Measurements from ENCODE around the gene FGF22.

The FGF22 gene

DNA sequence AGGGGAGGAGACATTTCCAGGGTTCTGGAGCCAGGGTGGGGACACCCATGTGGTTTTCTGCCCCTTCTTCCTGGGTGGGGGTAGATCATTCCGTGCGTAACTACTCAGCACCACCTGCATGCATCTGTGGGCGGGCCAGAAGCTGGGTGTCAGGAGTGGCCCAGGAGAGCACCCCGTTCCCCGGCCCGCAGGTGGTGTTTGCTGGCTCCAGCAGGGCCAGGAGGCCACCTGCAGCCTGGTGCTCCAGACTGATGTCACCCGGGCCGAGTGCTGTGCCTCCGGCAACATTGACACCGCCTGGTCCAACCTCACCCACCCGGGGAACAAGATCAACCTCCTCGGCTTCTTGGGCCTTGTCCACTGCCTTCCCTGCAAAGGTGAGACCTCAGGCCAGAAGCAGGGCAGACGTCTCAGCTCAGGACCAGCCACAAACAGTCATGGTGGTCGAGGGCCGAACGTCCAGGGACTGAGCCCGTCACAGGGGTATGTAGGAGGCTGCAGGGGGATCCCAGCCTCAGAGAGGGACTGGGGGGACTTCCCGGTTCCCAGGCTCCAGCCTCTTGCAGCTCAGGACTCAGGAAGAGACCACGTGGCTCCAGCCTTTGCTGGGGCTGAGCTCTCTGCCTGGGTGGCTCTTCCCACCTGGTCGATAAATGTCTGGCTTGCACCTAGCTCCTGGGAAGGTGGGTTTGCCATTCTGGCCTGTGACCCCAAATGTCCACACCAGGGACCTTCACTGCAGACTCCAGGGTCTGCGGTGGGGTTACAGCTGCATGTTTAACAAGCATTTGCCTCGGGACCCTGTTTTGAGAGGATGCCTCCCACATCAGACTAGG lies 38.1 kb downstream of the FGF22 start:
- H3K4me3 ChIP-seq (ENCODE audit: low read depth, low read length), result no peak overlapping the region

DNA sequence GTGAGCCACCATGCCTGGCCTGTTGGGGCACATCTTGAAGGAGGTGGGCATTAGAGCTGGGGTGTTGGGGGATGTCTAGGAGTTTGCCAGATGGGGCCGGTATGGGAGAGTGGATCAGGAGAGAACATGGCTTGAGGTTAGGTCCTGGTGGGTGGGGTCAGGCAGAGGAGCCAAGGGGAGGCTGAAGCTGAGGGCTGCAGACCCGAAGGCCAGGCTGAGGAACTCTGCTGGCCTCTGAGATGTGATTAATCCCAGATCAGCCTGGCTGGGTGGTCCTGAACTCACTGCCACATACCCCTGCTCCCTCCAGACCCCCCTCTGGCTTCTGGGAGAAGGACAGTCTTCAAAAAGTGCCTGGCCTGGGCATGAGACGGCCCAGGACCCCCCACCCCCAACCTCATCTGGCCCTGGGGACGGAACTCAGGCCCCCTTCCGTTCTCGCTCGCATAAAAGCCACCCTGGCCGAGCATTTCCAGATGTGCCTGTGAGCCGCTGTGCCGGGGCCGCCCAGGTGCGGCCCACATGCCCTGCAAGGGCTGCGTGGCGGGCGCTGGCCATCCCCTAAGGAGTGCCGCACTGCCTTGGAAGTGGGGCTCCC lies 39.2 kb downstream of the FGF22 start:
- H3K4me3 ChIP-seq (ENCODE audit: low read depth, low read length), result no peak overlapping the region

DNA sequence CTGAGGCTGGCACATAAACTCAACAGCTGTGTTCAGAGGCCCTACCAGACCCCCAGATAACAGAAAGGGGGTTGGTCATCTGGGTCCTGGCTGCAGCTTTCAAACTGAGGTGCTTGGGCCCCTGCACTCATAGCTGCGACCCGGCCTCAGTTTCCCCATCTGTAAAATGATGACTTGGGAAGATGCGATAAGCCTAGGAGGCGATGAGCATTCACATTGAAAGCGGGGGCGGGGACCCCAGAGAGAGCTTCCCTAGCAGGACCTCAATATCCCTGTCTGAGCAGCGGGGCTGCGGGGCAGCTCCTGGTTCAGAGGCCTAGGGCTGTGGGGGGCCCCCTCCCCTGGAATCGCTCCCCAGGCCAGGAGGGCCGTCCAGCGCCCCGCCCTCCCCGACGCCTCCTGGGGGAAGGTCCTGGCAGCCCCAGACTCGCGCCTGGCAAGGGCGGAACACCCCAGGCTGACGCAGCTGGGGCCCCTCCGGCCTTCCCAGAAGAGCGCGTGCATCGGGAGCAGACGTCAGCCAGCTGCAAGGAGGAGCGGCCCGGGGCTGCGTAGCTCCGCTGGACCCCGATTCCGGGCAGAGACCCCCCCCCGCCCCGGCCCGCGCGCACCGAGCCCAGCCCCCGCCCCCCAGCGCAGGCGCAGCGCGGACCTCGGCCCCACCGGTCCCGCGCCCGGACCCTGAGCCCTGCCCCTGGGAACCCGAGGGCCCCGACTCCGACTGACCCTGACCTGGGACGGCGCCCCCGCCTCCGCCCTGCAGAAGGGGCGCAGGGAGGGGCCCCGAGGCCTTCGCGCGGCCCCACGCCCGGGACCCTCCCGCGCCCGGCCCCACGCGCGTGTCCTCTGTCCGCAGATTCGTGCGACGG lies 40.0 kb downstream of the FGF22 start:
- H3K4me3 ChIP-seq (ENCODE audit: low read depth, low read length), result peak overlapping the region; percentile 65

DNA sequence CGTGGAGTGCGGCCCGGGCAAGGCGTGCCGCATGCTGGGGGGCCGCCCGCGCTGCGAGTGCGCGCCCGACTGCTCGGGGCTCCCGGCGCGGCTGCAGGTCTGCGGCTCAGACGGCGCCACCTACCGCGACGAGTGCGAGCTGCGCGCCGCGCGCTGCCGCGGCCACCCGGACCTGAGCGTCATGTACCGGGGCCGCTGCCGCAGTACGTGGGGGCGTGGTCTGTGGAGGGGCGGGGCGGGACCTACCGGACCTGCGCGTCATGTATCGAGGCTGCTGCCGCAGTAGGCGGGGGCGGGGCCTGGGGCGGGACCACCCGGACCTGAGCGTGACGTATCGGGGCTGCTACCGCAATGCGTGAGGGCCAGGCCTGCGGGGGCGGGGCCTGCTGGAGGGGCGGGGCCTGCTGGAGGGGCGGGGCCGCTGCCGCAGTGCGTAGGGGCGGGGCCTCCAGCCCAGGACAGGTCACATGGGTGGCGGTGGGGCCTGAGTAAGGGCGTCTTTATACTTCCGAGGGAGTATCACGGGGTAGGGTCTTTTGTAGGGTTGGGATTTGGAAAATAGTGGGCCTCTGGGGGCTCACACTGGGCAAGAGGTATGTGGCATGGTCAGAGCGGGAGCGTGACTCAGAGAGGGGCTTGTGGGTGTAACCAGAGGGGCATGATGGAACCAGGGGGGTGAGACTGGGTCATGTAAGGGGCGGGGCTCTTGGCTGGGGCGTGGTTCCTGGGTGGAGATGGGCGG lies 40.8 kb downstream of the FGF22 start:
- peak overlapping the region; percentile 65 for H3K4me3 ChIP-seq (ENCODE audit: low read depth, low read length)

DNA sequence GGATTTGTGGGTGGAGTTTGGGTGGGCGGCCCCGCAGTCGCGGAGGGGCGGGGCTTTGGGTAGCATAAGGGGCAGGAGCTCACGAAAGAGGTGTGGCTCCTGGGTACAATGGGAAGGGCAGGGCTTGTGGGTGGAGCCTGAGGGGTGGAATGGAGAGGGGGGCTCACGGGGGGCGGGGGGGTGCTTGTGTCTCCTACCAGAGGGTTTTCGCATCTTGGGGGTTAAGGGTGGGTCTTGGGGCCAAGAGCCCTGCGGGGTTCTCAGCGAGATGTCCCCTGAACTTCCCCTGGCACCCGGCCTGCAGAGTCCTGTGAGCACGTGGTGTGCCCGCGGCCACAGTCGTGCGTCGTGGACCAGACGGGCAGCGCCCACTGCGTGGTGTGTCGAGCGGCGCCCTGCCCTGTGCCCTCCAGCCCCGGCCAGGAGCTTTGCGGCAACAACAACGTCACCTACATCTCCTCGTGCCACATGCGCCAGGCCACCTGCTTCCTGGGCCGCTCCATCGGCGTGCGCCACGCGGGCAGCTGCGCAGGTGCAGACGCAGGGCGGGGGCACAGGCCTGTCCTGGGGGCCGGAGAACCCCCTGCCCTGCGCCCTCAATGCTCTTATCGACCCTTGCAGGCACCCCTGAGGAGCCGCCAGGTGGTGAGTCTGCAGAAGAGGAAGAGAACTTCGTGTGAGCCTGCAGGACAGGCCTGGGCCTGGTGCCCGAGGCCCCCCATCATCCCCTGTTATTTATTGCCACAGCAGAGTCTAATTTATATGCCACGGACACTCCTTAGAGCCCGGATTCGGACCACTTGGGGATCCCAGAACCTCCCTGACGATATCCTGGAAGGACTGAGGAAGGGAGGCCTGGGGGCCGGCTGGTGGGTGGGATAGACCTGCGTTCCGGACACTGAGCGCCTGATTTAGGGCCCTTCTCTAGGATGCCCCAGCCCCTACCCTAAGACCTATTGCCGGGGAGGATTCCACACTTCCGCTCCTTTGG lies 41.6 kb downstream of the FGF22 start:
- H3K4me3 ChIP-seq (ENCODE audit: low read depth, low read length), result no peak overlapping the region

DNA sequence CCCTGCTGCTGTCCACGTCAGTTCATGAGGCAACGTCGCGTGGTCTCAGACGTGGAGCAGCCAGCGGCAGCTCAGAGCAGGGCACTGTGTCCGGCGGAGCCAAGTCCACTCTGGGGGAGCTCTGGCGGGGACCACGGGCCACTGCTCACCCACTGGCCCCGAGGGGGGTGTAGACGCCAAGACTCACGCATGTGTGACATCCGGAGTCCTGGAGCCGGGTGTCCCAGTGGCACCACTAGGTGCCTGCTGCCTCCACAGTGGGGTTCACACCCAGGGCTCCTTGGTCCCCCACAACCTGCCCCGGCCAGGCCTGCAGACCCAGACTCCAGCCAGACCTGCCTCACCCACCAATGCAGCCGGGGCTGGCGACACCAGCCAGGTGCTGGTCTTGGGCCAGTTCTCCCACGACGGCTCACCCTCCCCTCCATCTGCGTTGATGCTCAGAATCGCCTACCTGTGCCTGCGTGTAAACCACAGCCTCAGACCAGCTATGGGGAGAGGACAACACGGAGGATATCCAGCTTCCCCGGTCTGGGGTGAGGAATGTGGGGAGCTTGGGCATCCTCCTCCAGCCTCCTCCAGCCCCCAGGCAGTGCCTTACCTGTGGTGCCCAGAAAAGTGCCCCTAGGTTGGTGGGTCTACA lies 43.1 kb downstream of the FGF22 start:
- no peak overlapping the region for H3K4me3 ChIP-seq (ENCODE audit: low read depth, low read length)

DNA sequence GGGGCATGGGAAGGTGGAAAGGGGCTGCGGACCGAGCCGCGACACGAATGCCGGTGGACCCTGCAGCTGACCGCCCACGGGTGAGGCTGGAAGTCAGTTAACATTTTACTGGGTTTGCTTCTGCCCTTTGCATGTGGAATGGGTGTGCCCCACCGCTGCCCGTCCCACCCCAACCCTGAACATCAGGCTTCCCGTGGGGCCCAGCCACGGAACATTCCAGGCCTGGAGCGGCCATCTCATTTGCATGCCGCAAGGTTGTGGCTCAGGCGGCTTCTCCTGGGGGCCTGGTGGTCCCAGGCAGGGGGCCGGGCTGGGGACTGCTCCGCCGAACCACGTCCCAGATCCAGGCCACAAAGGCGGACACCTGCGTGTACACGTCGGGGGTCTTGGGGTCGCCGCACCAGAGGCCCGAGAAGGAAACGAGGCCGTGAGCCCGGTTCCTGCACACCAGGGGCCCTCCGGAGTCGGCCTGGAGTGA lies 45.8 kb downstream of the FGF22 start:
- H3K4me3 ChIP-seq (ENCODE audit: low read depth, low read length), result no peak overlapping the region

DNA sequence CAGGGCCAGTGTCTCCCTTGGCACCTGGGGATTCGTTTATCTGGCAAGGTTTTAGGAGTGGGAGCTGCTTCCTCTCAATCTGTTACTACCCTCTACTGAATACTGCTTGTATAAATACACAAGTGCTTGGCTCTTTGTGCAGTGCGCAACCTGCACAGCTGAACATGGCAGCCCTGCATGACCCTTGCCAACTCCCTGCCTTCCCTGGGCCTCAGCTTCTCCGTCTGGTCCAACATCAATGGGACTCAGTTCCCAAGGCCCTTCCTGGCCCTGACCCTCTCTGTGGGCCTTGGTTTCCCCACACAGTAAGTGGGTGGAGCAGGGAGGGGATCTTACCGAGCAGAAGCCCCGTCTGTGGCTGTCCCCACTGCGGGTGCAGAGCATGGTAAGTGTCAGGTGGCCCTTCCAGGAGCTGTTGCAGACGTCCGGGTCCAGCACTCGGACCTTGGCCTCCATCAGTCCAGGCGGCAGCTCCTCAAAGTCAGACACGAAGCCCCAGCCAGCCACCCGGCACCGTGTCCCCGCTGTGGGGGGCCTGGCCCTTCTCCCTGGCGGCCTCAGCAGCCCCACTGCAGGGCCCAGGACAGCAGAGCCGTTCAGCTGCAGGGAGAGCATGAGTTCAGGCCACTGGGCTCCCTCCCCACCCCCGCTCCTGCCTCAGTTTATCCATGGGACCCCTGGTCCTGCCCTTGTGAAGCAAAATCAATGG lies 47.1 kb downstream of the FGF22 start:
- H3K4me3 ChIP-seq (ENCODE audit: low read depth, low read length), result no peak overlapping the region

DNA sequence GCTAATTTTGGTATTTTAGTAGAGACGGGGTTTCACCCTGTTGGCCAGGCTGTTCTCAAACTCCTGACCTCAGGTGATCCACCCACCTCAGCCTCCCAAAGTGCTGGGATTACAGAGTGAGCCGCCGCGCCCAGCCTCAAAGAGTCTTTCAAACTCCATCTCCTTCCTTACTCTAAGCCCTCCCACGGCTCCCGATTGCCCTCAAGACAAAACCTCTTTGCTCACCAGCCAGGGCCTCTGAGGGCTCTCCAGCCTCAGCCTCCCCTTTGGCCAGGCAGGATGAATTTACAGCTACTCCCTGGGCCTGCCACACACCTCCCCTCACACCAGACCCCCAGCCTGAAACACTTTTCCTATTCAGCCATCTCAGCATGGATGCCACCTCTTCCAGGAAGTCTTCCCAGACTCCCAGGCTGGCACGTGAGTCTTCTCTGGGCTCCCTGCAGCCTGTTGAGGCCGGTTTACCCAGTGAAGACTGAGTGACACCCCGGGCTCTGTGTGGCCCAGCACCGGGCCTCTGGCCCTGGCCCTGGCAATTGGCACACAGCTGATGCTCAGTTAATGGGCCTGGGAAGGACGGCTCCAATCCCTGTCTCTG lies 48.0 kb downstream of the FGF22 start:
- no peak overlapping the region for H3K4me3 ChIP-seq (ENCODE audit: low read depth, low read length)

DNA sequence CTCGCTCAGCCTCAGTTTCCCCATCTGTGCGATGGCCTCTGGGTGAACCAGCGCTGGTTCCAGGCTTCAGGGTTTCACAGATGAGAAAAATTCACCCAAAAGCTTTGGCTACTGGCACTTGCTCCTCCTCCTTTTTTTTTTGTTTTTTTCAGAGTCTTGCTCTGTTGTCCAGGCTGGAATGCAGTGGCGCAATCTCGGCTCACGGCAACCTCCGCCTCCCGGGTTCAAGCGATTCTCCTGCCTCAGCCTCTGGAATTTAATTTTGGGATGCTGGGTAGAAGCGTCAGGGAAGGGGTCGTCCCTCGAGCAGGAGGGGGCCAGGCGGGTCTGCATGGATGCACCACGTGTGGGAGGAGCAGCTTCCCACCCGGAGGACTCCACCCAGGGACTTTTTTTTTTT lies 48.5 kb downstream of the FGF22 start:
- no peak overlapping the region for H3K4me3 ChIP-seq (ENCODE audit: low read depth, low read length)

DNA sequence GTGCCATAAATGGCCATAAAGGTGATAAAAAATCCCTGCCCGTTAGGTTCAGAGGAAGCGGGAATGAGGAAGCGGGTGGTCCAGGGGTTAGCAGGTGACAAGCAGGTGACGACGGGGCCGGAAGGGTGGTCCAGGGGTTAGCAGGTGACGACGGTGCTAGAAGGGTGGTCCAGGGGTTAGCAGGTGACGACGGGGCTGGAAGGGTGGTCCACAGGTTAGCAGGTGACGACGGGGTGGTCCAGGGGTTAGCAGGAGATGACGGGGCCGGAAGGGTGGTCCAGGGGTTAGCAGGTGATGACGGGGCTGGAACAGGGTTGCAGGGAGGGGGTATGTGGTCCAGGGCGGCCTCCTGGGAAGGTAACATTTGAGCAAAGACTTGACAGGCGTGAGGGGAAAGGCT lies 49.3 kb downstream of the FGF22 start:
- no peak overlapping the region for H3K4me3 ChIP-seq (ENCODE audit: low read depth, low read length)

DNA sequence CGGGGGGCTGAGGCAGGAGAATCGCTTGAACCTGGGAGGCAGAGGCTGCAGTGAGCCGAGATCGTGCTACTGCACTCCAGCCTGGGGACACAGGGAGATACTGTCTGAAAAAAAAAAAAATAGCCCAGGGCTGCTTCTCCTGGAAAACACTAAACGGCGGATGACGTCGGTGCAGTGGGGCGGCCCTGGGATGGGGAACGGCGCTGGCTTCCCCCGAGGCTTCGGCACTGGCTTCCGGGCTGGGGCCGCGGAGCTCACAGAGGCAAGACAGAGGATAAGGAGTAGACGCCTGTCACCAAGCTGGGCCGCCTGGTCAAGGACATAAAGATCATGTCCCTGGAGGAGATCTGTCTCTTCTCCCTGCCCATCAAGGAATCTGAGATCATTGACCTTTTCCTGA lies 50.5 kb downstream of the FGF22 start:
- H3K4me3 ChIP-seq (ENCODE audit: low read depth, low read length), result no peak overlapping the region

All from iPS-11a (cell line).